Endothelial cell of umbilical vein (primary cell): Measurements from ENCODE around the gene CPVL. TPM values are rescaled to one million over a fixed set of nuclear protein-coding genes. Genes with fewer than 3 reads are reported as not detected.

ENCODE experiments used
- BruUV-seq: library from RNA; stranded (reverse); fragments of 400-500 nt; replicated peaks from 2 replicates; lab custom pipeline; 2021; lab: Mats Ljungman, UMichigan
- CTCF ChIA-PET: fragments of 300-600, 350-600 bp; sonication (Branson Sonifier 250); formaldehyde crosslinking; loops from one replicate; lab custom pipeline; 2021; ENCODE audit warnings: antibody characterized with exemption, inconsistent platforms; lab: Charles Lee
- POLR2A ChIA-PET: fragments of 300-600, 350-600 bp; sonication (Branson Sonifier 250); formaldehyde crosslinking; loops from one replicate; lab custom pipeline; 2021; ENCODE audit warnings: antibody characterized with exemption, inconsistent platforms; lab: Charles Lee
- DNase-seq: peaks from one replicate; pipeline ENCODE4 v3.0.0-alpha.2; 2011; ENCODE audit warnings: low read depth, low spot score
- FAIRE-seq: peaks from 2 replicates; lab custom pipeline; 2011; peaks lifted over from hg19 to GRCh38; lab: Jason Lieb, UNC
- H2AFZ ChIP-seq: 2 replicates; pipeline ENCODE4 v1.6.0; 2012; ENCODE audit warnings: low read depth, low read length, control low read depth, inconsistent platforms
- H3K27ac ChIP-seq: 2 replicates; pipeline ENCODE4 v1.5.1; 2011; ENCODE audit warnings: low read depth, mild to moderate bottlenecking, control low read depth, low read length, moderate library complexity; ENCODE audit not compliant: insufficient read depth
- H3K27me3 ChIP-seq, 2 experiments: 2 replicates each; pipeline versions ENCODE4 v1.6.0 to v1.6.1; 2011; ENCODE audit warnings: low read length in 2 of 2, mixed read lengths in 1 of 2; ENCODE audit not compliant: control insufficient read depth in 2 of 2, insufficient read depth in 2 of 2
- H3K36me3 ChIP-seq, 2 experiments: 2 replicates in 1 of 2; 3 replicates in 1 of 2; pipeline ENCODE4 v1.5.1; 2011; ENCODE audit warnings: low read length in 2 of 2, mild to moderate bottlenecking in 1 of 2, moderate library complexity in 1 of 2; ENCODE audit not compliant: control insufficient read depth in 2 of 2, insufficient read depth in 2 of 2; ENCODE audit errors: extremely low read depth in 1 of 2
- H3K4me1 ChIP-seq: 3 replicates; pipeline ENCODE4 v1.5.1; 2011; ENCODE audit warnings: mild to moderate bottlenecking, low read length; ENCODE audit not compliant: control insufficient read depth, insufficient read depth; ENCODE audit errors: extremely low read depth
- H3K4me2 ChIP-seq: 2 replicates; pipeline ENCODE4 v1.6.1; 2011; ENCODE audit warnings: low read length, control low read depth, mixed read lengths; ENCODE audit not compliant: insufficient read depth
- H3K4me3 ChIP-seq, 3 experiments: fragments of 200-600 bp in 1 of 3; sonication (generic), shearing (Covaris generic) in 1 of 3; replicated peaks in 1 of 3; 2 replicates each; pipeline ENCODE4 v1.5.1; 2011 to 2016; ENCODE audit warnings: control low read depth in 3 of 3, low read length in 3 of 3, mild to moderate bottlenecking in 2 of 3, inconsistent platforms in 1 of 3, low read depth in 1 of 3, moderate library complexity in 1 of 3; ENCODE audit not compliant: insufficient read depth in 1 of 3
- H3K79me2 ChIP-seq: 2 replicates; pipeline ENCODE4 v1.6.0; 2012; ENCODE audit warnings: low read length, inconsistent platforms; ENCODE audit not compliant: control insufficient read depth, insufficient read depth
- H3K9ac ChIP-seq: replicated peaks from 2 replicates; pipeline ENCODE3; 2011; ENCODE audit warnings: low read length, control low read depth; ENCODE audit not compliant: insufficient read depth; ENCODE audit errors: extremely low read depth
- H3K9me1 ChIP-seq: replicated peaks from 3 replicates; pipeline ENCODE4 v1.6.0; 2011; ENCODE audit warnings: mild to moderate bottlenecking, low read length; ENCODE audit not compliant: control insufficient read depth, insufficient read depth; ENCODE audit errors: extremely low read depth
- H3K9me3 ChIP-seq: replicated peaks from 2 replicates; pipeline ENCODE4 v1.5.1; 2012; ENCODE audit warnings: low read length, inconsistent platforms; ENCODE audit not compliant: control insufficient read depth, insufficient read depth
- H4K20me1 ChIP-seq: replicated peaks from 2 replicates; pipeline ENCODE3; 2011; ENCODE audit warnings: mild to moderate bottlenecking, low read length; ENCODE audit not compliant: control insufficient read depth, insufficient read depth; ENCODE audit errors: extremely low read depth
- FOS ChIP-seq: IDR thresholded peaks from 2 replicates; pipeline ENCODE4 v1.6.1; 2011; ENCODE audit warnings: mild to moderate bottlenecking, low read length, moderate library complexity, borderline replicate concordance; ENCODE audit not compliant: insufficient read depth
- GATA2 ChIP-seq: IDR thresholded peaks from 2 replicates; pipeline ENCODE4 v1.7.0; 2011; ENCODE audit warnings: low read depth, mild to moderate bottlenecking, moderate library complexity, mixed read lengths, low read length; ENCODE audit not compliant: insufficient read length, insufficient read depth
- JUN ChIP-seq: IDR thresholded peaks from 2 replicates; pipeline ENCODE4 v1.6.1; 2011; ENCODE audit warnings: borderline replicate concordance, low read depth; ENCODE audit not compliant: insufficient read length, insufficient read depth
- MYC ChIP-seq: IDR thresholded peaks from one replicate; pipeline ENCODE4 v1.6.1; 2011; ENCODE audit warnings: mild to moderate bottlenecking, low read depth, low read length
- POLR2A ChIP-seq: IDR thresholded peaks from 2 replicates; pipeline ENCODE4 v1.6.1; 2012; ENCODE audit warnings: low read depth, mild to moderate bottlenecking, control low read depth, low read length
- POLR2AphosphoS5 ChIP-seq: IDR thresholded peaks from 2 replicates; pipeline ENCODE4 v1.6.1; 2012; ENCODE audit warnings: low read depth, mild to moderate bottlenecking, control low read depth, low read length, moderate library complexity; ENCODE audit not compliant: insufficient read depth
- dilution Hi-C: fragments of 300-500 bp; cut with MboI; formaldehyde crosslinking; loops from one replicate; pipeline ENCODE4 v1.15.0; 2019; ENCODE audit warnings: low sequenced_read_pairs; ENCODE audit not compliant: extremely low pct_ligation_motif_present
- intact Hi-C: fragments of 100-400 bp; cut with micrococcal nuclease; formaldehyde crosslinking; loops from one replicate; pipeline ENCODE4 v1.10.0; 2022
- polyA plus RNA-seq, 4 experiments: library from polyadenylated mRNA; depleted of rRNA in 3 of 4; stranded (reverse) in 3 of 4; unstranded in 1 of 4; fragments of >200 nt; gene quantifications; 2 replicates each; pipeline versions ENCODE4 v1.2.1 to v1.2.3, GENCODE V29; 2011 to 2012; ENCODE audit warnings: missing spikeins in 1 of 4
- total RNA-seq: library from RNA; stranded (reverse); gene quantifications from 2 replicates; pipeline ENCODE4 v1.2.3, GENCODE V29; 2021
- TF ChIP-seq, protein P1 (sequence below), 2 donors: IDR thresholded peaks; 1 replicate in 1 of 2; 2 replicates in 1 of 2; pipeline ENCODE4 v1.5.1; 2011; ENCODE audit warnings: low read length in 2 of 2, mild to moderate bottlenecking in 2 of 2, moderate library complexity in 2 of 2, control low read depth in 1 of 2, inconsistent platforms in 1 of 2, low read depth in 1 of 2; ENCODE audit not compliant: insufficient read depth in 1 of 2; ENCODE audit errors: extremely low read depth in 1 of 2

The CPVL gene
- total and polyA plus RNA-seq, 2 donors (not counting 3 experiments of a cell fraction or from before 2014, with no cell fraction given) = 0.14 TPM; not detected in 1

DNA sequence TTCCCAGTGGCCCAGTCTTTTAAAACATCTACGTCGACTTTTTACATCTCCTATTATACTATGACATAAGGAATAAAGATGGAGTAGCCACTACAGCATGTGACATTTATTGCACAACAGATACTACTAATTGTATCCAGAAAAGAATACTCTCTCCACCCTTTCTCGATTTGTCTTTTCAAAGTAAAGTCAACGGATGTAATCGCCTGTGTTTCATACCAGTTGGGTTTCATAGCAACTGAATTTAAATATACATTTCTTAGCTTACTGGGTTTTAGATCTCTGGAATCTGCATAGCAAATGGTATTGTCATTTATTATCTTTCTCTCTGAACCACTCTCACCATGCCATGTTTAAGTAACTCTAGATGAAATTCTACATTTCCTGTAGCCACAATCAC is 101.8 kb downstream of the CPVL start:
- H2AFZ ChIP-seq = no peak overlapping the region
- H3K4me3 ChIP-seq = no peak overlapping the region
- no peak overlapping the region for H3K27ac ChIP-seq
- dilution Hi-C loops (no loop called here), intact Hi-C loops (no loop called here)
- ChIA-PET POLR2A (no interaction called here), CTCF (no interaction called here)
- BruUV-seq = no TSS peak
- peaks cover 14% of the 10 kb centered on the region for H3K4me1 ChIP-seq
- no peak for FAIRE-seq
- H3K27me3 ChIP-seq = no peaks in the 10 kb centered on the region
- H3K36me3 ChIP-seq = no peaks in the 10 kb centered on the region
- H4K20me1 ChIP-seq = no peaks in the 10 kb centered on the region
- H3K4me2 ChIP-seq = no peak overlapping the region
- H3K9me1 ChIP-seq = no peaks in the 10 kb centered on the region
- no peaks in the 10 kb centered on the region for H3K9me3 ChIP-seq
- DNase-seq = no peak
- H3K79me2 ChIP-seq = no peaks in the 10 kb centered on the region
- H3K9ac ChIP-seq = no peak overlapping the region
- no peak for TF ChIP-seq POLR2A
- no peak for TF ChIP-seq MYC
- TF ChIP-seq GATA2 = no peak
- no peak for TF ChIP-seq POLR2AphosphoS5
- TF ChIP-seq JUN = no peak

DNA sequence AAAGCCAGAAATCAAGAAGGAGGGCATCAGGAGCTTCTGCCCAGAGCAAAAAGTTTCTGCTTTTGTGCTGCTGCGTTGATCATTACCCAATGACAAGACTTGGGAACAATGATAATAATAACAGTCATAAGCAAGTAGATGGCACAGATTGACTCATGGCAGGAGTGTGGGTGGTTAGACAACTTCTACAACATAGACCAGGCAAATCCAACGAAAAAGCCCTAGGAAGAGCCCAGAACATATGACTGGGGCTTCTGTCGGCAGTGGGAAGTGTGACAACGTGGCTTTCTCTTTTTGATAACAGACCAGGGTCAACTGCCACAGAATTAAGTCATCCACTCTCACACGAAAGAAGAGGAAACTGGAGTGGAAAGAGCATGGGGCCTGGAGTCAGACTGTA is 102.8 kb downstream of the CPVL start:
- Histone ChIP-seq H3K4me3 (no peak overlapping the region), H3K4me1 (peaks cover 24% of the 10 kb centered on the region), H4K20me1 (no peaks in the 10 kb centered on the region), H3K36me3 (no peaks in the 10 kb centered on the region), H3K79me2 (no peaks in the 10 kb centered on the region), H3K4me2 (no peak overlapping the region), H3K9me3 (no peaks in the 10 kb centered on the region), H3K27me3 (no peaks in the 10 kb centered on the region), H3K9me1 (no peaks in the 10 kb centered on the region), H3K9ac (no peak overlapping the region), H3K27ac (no peak overlapping the region), H2AFZ (no peak overlapping the region)
- intact Hi-C loops (no loop called here), dilution Hi-C loops (no loop called here)
- CTCF ChIA-PET = interaction anchor here (1.0 kb wide), 1 partner anchor 63 kb away, joined by 3 read pairs; no protein-coding TSS in a partner anchor
- no TSS peak for BruUV-seq
- TF ChIP-seq, protein P1, sequence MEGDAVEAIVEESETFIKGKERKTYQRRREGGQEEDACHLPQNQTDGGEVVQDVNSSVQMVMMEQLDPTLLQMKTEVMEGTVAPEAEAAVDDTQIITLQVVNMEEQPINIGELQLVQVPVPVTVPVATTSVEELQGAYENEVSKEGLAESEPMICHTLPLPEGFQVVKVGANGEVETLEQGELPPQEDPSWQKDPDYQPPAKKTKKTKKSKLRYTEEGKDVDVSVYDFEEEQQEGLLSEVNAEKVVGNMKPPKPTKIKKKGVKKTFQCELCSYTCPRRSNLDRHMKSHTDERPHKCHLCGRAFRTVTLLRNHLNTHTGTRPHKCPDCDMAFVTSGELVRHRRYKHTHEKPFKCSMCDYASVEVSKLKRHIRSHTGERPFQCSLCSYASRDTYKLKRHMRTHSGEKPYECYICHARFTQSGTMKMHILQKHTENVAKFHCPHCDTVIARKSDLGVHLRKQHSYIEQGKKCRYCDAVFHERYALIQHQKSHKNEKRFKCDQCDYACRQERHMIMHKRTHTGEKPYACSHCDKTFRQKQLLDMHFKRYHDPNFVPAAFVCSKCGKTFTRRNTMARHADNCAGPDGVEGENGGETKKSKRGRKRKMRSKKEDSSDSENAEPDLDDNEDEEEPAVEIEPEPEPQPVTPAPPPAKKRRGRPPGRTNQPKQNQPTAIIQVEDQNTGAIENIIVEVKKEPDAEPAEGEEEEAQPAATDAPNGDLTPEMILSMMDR (IDR thresholded peaks at IDR 0.05; ENCODE audit: extremely low read depth in 1 of 2, insufficient read depth in 1 of 2, low read depth in 1 of 2, low read length in 2 of 2) = no peak
- TF ChIP-seq POLR2AphosphoS5 (no peak), FOS (no peak)
- DNase-seq (no peak), FAIRE-seq (no peak)
- POLR2A ChIA-PET = no interaction called here
